Activated CD4-positive, alpha-beta T cell treated with anti-CD3 and anti-CD28 coated beads for 48 hours (primary cell): ENCODE measurements around the gene ANKRD35.
"Not testable (repeated sequence)": the region's sequence is repeated elsewhere in the genome, so short reads cannot be mapped to it uniquely, and the experiment has no call there.

Experiments
- DNase-seq: peaks from one replicate; pipeline ENCODE4 v3.0.0-alpha.2; 2020

The ANKRD35 gene

GRCh38 chr1:145857170-145857569 is 28.5 kb downstream of the ANKRD35 start:
- no peak for DNase-seq

GRCh38 chr1:145855426-145855948 is 30.2 kb downstream of the ANKRD35 start:
- DNase-seq = no peak

- no peak for DNase-seq
These were observed 36.1 kb downstream of the ANKRD35 start for GRCh38 chr1:145849356-145850160.

- DNase-seq = no peak
These were observed 37.8 kb downstream of the ANKRD35 start for GRCh38 chr1:145847827-145848226.

GRCh38 chr1:145846201-145846612 is 39.5 kb downstream of the ANKRD35 start:
- DNase-seq = peak; percentile 40

GRCh38 chr1:145845514-145846161 is 40.0 kb downstream of the ANKRD35 start, which contains the start of gene NUDT17:
TSS of gene NUDT17 (plus strand) at chr1:145845630. CDS start at chr1:145845641, 11 bp downstream.
- DNase-seq = peak; percentile 83

GRCh38 chr1:145845144-145845513 is 40.5 kb downstream of the ANKRD35 start:
- DNase-seq = no peak

GRCh38 chr1:145843031-145843430 is 42.6 kb downstream of the ANKRD35 start:
- DNase-seq = no peak

- DNase-seq = no peak
These were observed 48.0 kb downstream of the ANKRD35 start for GRCh38 chr1:145837656-145838055.

GRCh38 chr1:145830810-145831209 is 54.9 kb downstream of the ANKRD35 start:
- not testable (repeated sequence) for DNase-seq

GRCh38 chr1:145828367-145829026 is 57.2 kb downstream of the ANKRD35 start:
- no peak for DNase-seq

- no peak for DNase-seq
These were observed 57.7 kb downstream of the ANKRD35 start for GRCh38 chr1:145827966-145828365.

- DNase-seq = no peak
These were observed 59.6 kb downstream of the ANKRD35 start for GRCh38 chr1:145826030-145826429.

- DNase-seq = no peak
These were observed 61.2 kb downstream of the ANKRD35 start for GRCh38 chr1:145824499-145824842.

- peak; percentile 91 for DNase-seq
These were observed 61.8 kb downstream of the ANKRD35 start, which contains the start of the genes POLR3C and RNF115 for GRCh38 chr1:145823565-145824498. TSS of gene POLR3C (plus strand) at chr1:145824200. CDS start at chr1:145825777, 1,577 bp downstream. TSS of gene RNF115 (minus strand) at chr1:145824095. CDS start at chr1:145823873, 222 bp downstream.

- DNase-seq = not testable (repeated sequence)
These were observed 62.8 kb downstream of the ANKRD35 start for GRCh38 chr1:145822779-145823331.

- not testable (repeated sequence) for DNase-seq
These were observed 67.6 kb downstream of the ANKRD35 start for GRCh38 chr1:145818095-145818494.
